SK-N-SH treated with all-trans-retinoic acid at 6 μM for 48 hours (cell line): Measurements from ENCODE around the gene RAB7B.

Experiments
- BACH2 ChIP-seq: fragments of 250-450 bp; sonication (Bioruptor Pico); IDR thresholded peaks from 2 replicates; pipeline ENCODE4 v1.9.0; 2021; ENCODE audit warnings: mild to moderate bottlenecking, borderline replicate concordance
- CREB5 ChIP-seq: fragments of 250-450 bp; sonication (Bioruptor Pico); IDR thresholded peaks from 2 replicates; pipeline ENCODE4 v1.5.1; 2020; ENCODE audit warnings: low read depth, mild to moderate bottlenecking, moderate library complexity
- OSR1 ChIP-seq: fragments of 250-450 bp; sonication (Bioruptor Pico); IDR thresholded peaks from 2 replicates; pipeline ENCODE4 v1.8.0; 2022; ENCODE audit warnings: moderate library complexity, mild to moderate bottlenecking, inconsistent platforms
- PATZ1 ChIP-seq: fragments of 250-450 bp; sonication (Bioruptor Pico); IDR thresholded peaks from 2 replicates; pipeline ENCODE4 v1.8.0; 2020; ENCODE audit warnings: mild to moderate bottlenecking, moderate library complexity, borderline replicate concordance
- POU6F1 ChIP-seq: fragments of 250-450 bp; sonication (Bioruptor Pico); IDR thresholded peaks from 2 replicates; pipeline ENCODE4 v1.8.0; 2021; ENCODE audit warnings: low read depth, mild to moderate bottlenecking, moderate library complexity, borderline replicate concordance
- PPARA ChIP-seq: fragments of 250-450 bp; sonication (Bioruptor Pico); IDR thresholded peaks from 2 replicates; pipeline ENCODE4 v1.5.0; 2020; ENCODE audit warnings: mild to moderate bottlenecking, borderline replicate concordance
- RARB ChIP-seq: fragments of 250-450 bp; sonication (Bioruptor Pico); IDR thresholded peaks from 2 replicates; pipeline ENCODE4 v1.8.0; 2021; ENCODE audit warnings: mild to moderate bottlenecking, moderate library complexity
- TCF4 ChIP-seq: fragments of 250-450 bp; sonication (Bioruptor Pico); IDR thresholded peaks from 2 replicates; pipeline ENCODE4 v1.8.0; 2021; ENCODE audit warnings: mild to moderate bottlenecking, moderate library complexity, borderline replicate concordance
- ZNF70 ChIP-seq: fragments of 450-650 bp; formaldehyde crosslinking; IDR thresholded peaks from 2 replicates; pipeline ENCODE4 v1.5.0; 2020; ENCODE audit warnings: mild to moderate bottlenecking, moderate library complexity

- no peak for TF ChIP-seq RARB
- TF ChIP-seq ZNF70: no peak
- TF ChIP-seq PPARA: no peak
- no peak for TF ChIP-seq PATZ1 (CRISPR knock-in tag)
- no peak for TF ChIP-seq CREB5
- no peak for TF ChIP-seq TCF4
- no peak for TF ChIP-seq OSR1
- no peak for TF ChIP-seq BACH2 (CRISPR knock-in tag)
- no peak for TF ChIP-seq POU6F1 (CRISPR knock-in tag)
These were observed 29.4 kb upstream of the RAB7B start for GRCh38 chr1:206032380-206033140.
